CD14-positive monocyte (primary cell): ENCODE results near the gene ICE1. TPM values are rescaled to one million over a fixed set of nuclear protein-coding genes. Genes with fewer than 3 reads are reported as not detected.

Experiments
- DNase-seq, 3 donors: peaks; one replicate each; pipeline ENCODE4 v3.0.0-alpha.2; 2011 to 2022
- H2AFZ ChIP-seq: 2 replicates; pipeline ENCODE4 v1.6.0; 2012; ENCODE audit warnings: mild to moderate bottlenecking, low read depth, low read length, inconsistent platforms; ENCODE audit not compliant: insufficient read depth, poor library complexity, severe bottlenecking
- H3K27ac ChIP-seq, 2 donors: 1 replicate in 1 of 2; 2 replicates in 1 of 2; pipeline ENCODE4 v1.5.1; 2012 to 2013; ENCODE audit warnings: low read length in 2 of 2, control low read depth in 1 of 2, inconsistent platforms in 1 of 2, low read depth in 1 of 2, mild to moderate bottlenecking in 1 of 2
- H3K27me3 ChIP-seq, 2 donors: one replicate each; pipeline versions ENCODE4 v1.6.0 to v1.6.1; 2011 to 2013; ENCODE audit warnings: low read length in 2 of 2; ENCODE audit not compliant: control insufficient read depth in 2 of 2, insufficient read depth in 2 of 2
- H3K36me3 ChIP-seq, 2 donors: replicated peaks in 1 of 2; 1 replicate in 1 of 2; 2 replicates in 1 of 2; pipeline versions ENCODE4 v1.5.1 to v1.6.1; 2012 to 2013; ENCODE audit warnings: low read length in 2 of 2, control low read depth in 1 of 2, inconsistent platforms in 1 of 2, mild to moderate bottlenecking in 1 of 2; ENCODE audit not compliant: insufficient read depth in 2 of 2, control insufficient read depth in 1 of 2
- H3K4me1 ChIP-seq, 2 donors: 1 replicate in 1 of 2; 2 replicates in 1 of 2; pipeline versions ENCODE4 v1.5.1 to v1.6.1; 2012 to 2013; ENCODE audit warnings: low read length in 2 of 2, control low read depth in 1 of 2, inconsistent platforms in 1 of 2, mild to moderate bottlenecking in 1 of 2, moderate library complexity in 1 of 2; ENCODE audit not compliant: insufficient read depth in 2 of 2, control insufficient read depth in 1 of 2
- H3K4me2 ChIP-seq: replicated peaks from 2 replicates; pipeline ENCODE3; 2012; ENCODE audit warnings: low read length, moderate library complexity, mild to moderate bottlenecking; ENCODE audit not compliant: poor library complexity, severe bottlenecking; ENCODE audit errors: extremely low read depth
- H3K4me3 ChIP-seq, 3 experiments: fragments of 200-600 bp in 1 of 3; sonication (generic) in 1 of 3; replicated peaks in 1 of 3; 1 replicate in 2 of 3; 2 replicates in 1 of 3; pipeline ENCODE4 v1.5.1; 2011 to 2013; ENCODE audit warnings: low read length in 3 of 3, mild to moderate bottlenecking in 3 of 3, control low read depth in 2 of 3, low read depth in 2 of 3, inconsistent platforms in 1 of 3, moderate library complexity in 1 of 3
- H3K79me2 ChIP-seq: 2 replicates; pipeline ENCODE4 v1.6.0; 2012; ENCODE audit warnings: mild to moderate bottlenecking, control low read depth, inconsistent platforms, low read length, moderate library complexity; ENCODE audit not compliant: insufficient read depth
- H3K9ac ChIP-seq: 2 replicates; pipeline ENCODE4 v1.6.0; 2017; ENCODE audit warnings: low read length, mild to moderate bottlenecking; ENCODE audit not compliant: insufficient read depth, poor library complexity, severe bottlenecking
- H3K9me3 ChIP-seq, 2 donors: replicated peaks in 1 of 2; 1 replicate in 1 of 2; 2 replicates in 1 of 2; pipeline versions ENCODE4 v1.5.1 to v1.6.1; 2012 to 2013; ENCODE audit warnings: low read length in 2 of 2, control low read depth in 1 of 2; ENCODE audit not compliant: control insufficient read depth in 1 of 2, insufficient read depth in 1 of 2
- H4K20me1 ChIP-seq: 2 replicates; pipeline ENCODE4 v1.6.0; 2012; ENCODE audit warnings: mild to moderate bottlenecking, low read length, control low read depth, moderate library complexity; ENCODE audit not compliant: insufficient read depth
- H3K27ac Mint-ChIP-seq, 7 donors: one replicate each; pipeline ENCODE4 v1.8.0; 2020; ENCODE audit warnings: mild to moderate bottlenecking in 7 of 7, mixed read lengths in 7 of 7, moderate library complexity in 6 of 7, inconsistent platforms in 2 of 7
- H3K27me3 Mint-ChIP-seq, 3 donors: one replicate each; pipeline ENCODE4 v1.8.0; 2021 to 2022; ENCODE audit warnings: low read depth in 3 of 3, mild to moderate bottlenecking in 3 of 3, mixed read lengths in 3 of 3, moderate library complexity in 3 of 3, inconsistent platforms in 1 of 3
- H3K36me3 Mint-ChIP-seq, 2 donors: one replicate each; pipeline ENCODE4 v1.8.0; 2020; ENCODE audit warnings: mixed read lengths in 2 of 2, inconsistent platforms in 1 of 2, mild to moderate bottlenecking in 1 of 2
- H3K4me1 Mint-ChIP-seq: one replicate; pipeline ENCODE4 v1.8.0; 2020; ENCODE audit warnings: mild to moderate bottlenecking, mixed read lengths
- H3K4me3 Mint-ChIP-seq, 2 donors: one replicate each; pipeline ENCODE4 v1.8.0; 2020; ENCODE audit warnings: mild to moderate bottlenecking in 2 of 2, mixed read lengths in 2 of 2, moderate library complexity in 1 of 2
- H3K9me3 Mint-ChIP-seq, 7 donors: one replicate each; pipeline ENCODE4 v1.8.0; 2020 to 2022; ENCODE audit warnings: mixed read lengths in 7 of 7, mild to moderate bottlenecking in 6 of 7, moderate library complexity in 6 of 7, inconsistent platforms in 2 of 7
- WGBS: methylation state at CpG from one replicate; pipeline ENCODE4 v1.1.5; 2013; ENCODE audit warnings: missing lambda C conversion rate; ENCODE audit not compliant: insufficient coverage; 5-methylcytosine and 5-hydroxymethylcytosine counted together
- intact Hi-C, 2 donors: fragments of 100-400 bp; cut with micrococcal nuclease; formaldehyde crosslinking; loops; one replicate each; pipeline versions ENCODE4 v1.15.0 to v1.15.1; 2023
- polyA plus RNA-seq, 3 donors: library from polyadenylated mRNA; depleted of rRNA in 1 of 3; unstranded in 2 of 3; stranded (reverse) in 1 of 3; fragments of 300-500 nt in 2 of 3; fragments of >200 nt in 1 of 3; fragmentation: Illumina TruSeq in 2 of 3; gene quantifications; 1 replicate in 2 of 3; 2 replicates in 1 of 3; pipeline ENCODE4 v1.2.3, GENCODE V29; 2012 to 2021
- TF ChIP-seq, protein P1 (sequence below): fragments of 200-600 bp; IDR thresholded peaks from one replicate; pipeline ENCODE4 v1.8.0; 2022; ENCODE audit warnings: antibody characterized with exemption, mild to moderate bottlenecking

The ICE1 gene
- polyA plus RNA-seq, 3 donors = 2.4 to 8.2 (median 6.4) TPM

GRCh38 chr5:5384660-5385330 is 37.7 kb upstream of the ICE1 start:
- Histone ChIP-seq H3K79me2 (no peaks in the 10 kb centered on the region), H2AFZ (no peak overlapping the region), H3K4me1 (no peaks in the 10 kb centered on the region), H3K4me2 (no peak overlapping the region), H3K9me3 (peaks cover 0 to 2% of the 10 kb centered on the region in 2 donors), H4K20me1 (no peaks in the 10 kb centered on the region), H3K27me3 (no peaks in the 10 kb centered on the region), H3K4me3 (no peak overlapping the region), H3K27ac (no peak overlapping the region), H3K36me3 (no peaks in the 10 kb centered on the region), H3K9ac (no peak overlapping the region)
- peaks cover 2 to 12% (median 7%) of the 10 kb centered on the region in 7 donors for H3K9me3 Mint-ChIP-seq
- peaks cover 0 to 5% (median 5%) of the 10 kb centered on the region in 3 donors for H3K27me3 Mint-ChIP-seq
- intact Hi-C loops = no loop called here
- H3K4me3 Mint-ChIP-seq = no peak overlapping the region
- TF ChIP-seq, protein P1, sequence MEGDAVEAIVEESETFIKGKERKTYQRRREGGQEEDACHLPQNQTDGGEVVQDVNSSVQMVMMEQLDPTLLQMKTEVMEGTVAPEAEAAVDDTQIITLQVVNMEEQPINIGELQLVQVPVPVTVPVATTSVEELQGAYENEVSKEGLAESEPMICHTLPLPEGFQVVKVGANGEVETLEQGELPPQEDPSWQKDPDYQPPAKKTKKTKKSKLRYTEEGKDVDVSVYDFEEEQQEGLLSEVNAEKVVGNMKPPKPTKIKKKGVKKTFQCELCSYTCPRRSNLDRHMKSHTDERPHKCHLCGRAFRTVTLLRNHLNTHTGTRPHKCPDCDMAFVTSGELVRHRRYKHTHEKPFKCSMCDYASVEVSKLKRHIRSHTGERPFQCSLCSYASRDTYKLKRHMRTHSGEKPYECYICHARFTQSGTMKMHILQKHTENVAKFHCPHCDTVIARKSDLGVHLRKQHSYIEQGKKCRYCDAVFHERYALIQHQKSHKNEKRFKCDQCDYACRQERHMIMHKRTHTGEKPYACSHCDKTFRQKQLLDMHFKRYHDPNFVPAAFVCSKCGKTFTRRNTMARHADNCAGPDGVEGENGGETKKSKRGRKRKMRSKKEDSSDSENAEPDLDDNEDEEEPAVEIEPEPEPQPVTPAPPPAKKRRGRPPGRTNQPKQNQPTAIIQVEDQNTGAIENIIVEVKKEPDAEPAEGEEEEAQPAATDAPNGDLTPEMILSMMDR = no peak
- H3K36me3 Mint-ChIP-seq = no peaks in the 10 kb centered on the region
- H3K4me1 Mint-ChIP-seq = no peaks in the 10 kb centered on the region
- DNase-seq = no peak
- WGBS = 80% methylated on average over 1 of the region's 11 CpGs
- no peak overlapping the region for H3K27ac Mint-ChIP-seq

DNA sequence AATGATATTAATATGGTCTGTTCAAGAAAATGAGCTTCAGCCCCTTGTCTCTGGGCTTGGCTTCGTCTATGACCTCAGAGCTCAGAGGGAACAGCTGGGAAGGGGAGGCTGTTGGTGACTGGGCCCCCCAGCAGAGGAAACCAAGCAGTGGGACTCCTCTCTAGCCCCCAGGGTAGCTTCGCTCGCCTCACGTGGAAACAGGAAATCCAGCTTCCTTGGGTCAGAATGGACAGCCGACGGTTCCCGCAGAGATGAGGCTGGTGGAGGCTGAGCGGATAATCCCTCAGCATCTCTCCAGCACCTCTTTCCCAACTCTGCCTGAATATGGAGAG is 37.2 kb upstream of the ICE1 start:
- Histone ChIP-seq H3K4me2 (no peak overlapping the region), H3K79me2 (no peaks in the 10 kb centered on the region), H3K36me3 (no peaks in the 10 kb centered on the region), H3K27me3 (no peaks in the 10 kb centered on the region), H3K27ac (no peak overlapping the region), H3K4me3 (no peak overlapping the region), H3K9me3 (peaks cover 0 to 2% of the 10 kb centered on the region in 2 donors), H3K9ac (no peak overlapping the region), H3K4me1 (no peaks in the 10 kb centered on the region), H2AFZ (no peak overlapping the region), H4K20me1 (no peaks in the 10 kb centered on the region)
- H3K27me3 Mint-ChIP-seq = peaks cover 0 to 5% (median 5%) of the 10 kb centered on the region in 3 donors
- no peak for DNase-seq
- H3K4me3 Mint-ChIP-seq = no peak overlapping the region
- no peaks in the 10 kb centered on the region for H3K4me1 Mint-ChIP-seq
- H3K27ac Mint-ChIP-seq = no peak overlapping the region
- no peaks in the 10 kb centered on the region for H3K36me3 Mint-ChIP-seq
- WGBS = 61% methylated on average over 8 of the region's 8 CpGs
- TF ChIP-seq, protein P1 = no peak
- peaks cover 2 to 12% (median 7%) of the 10 kb centered on the region in 7 donors for H3K9me3 Mint-ChIP-seq
- intact Hi-C loops = no loop called here
